Liver (tissue), 9 donors: ENCODE data around the gene KCTD16. TPM values are rescaled to one million over a fixed set of nuclear protein-coding genes. Genes with fewer than 3 reads are reported as not detected.

Source experiments
- DNase-seq: peaks from one replicate; pipeline ENCODE4 v3.0.0-alpha.2; 2017; ENCODE audit warnings: low spot score
- H3K27ac ChIP-seq, 2 donors: one replicate each; pipeline ENCODE4 v1.7.0; 2013; ENCODE audit warnings: inconsistent platforms in 2 of 2, low read length in 2 of 2, control low read depth in 1 of 2, low read depth in 1 of 2, mild to moderate bottlenecking in 1 of 2
- H3K27me3 ChIP-seq, 4 donors: one replicate each; pipeline versions ENCODE4 v1.6.1 to v1.7.0; 2013; ENCODE audit warnings: low read length in 3 of 4, inconsistent platforms in 1 of 4, mild to moderate bottlenecking in 1 of 4, moderate library complexity in 1 of 4; ENCODE audit not compliant: control insufficient read depth in 4 of 4, insufficient read depth in 4 of 4
- H3K36me3 ChIP-seq, 4 donors: one replicate each; pipeline versions ENCODE4 v1.6.1 to v1.7.0; 2013; ENCODE audit warnings: low read length in 3 of 4, mild to moderate bottlenecking in 3 of 4, low read depth in 1 of 4, moderate library complexity in 1 of 4; ENCODE audit not compliant: control insufficient read depth in 4 of 4, insufficient read depth in 3 of 4
- H3K4me1 ChIP-seq, 4 donors: one replicate each; pipeline versions ENCODE4 v1.6.1 to v1.7.0; 2013; ENCODE audit warnings: low read length in 3 of 4, mild to moderate bottlenecking in 3 of 4, moderate library complexity in 1 of 4; ENCODE audit not compliant: control insufficient read depth in 4 of 4, insufficient read depth in 4 of 4
- H3K4me3 ChIP-seq, 3 donors: one replicate each; pipeline versions ENCODE4 v1.6.1 to v1.7.0; 2013; ENCODE audit warnings: low read length in 3 of 3, control low read depth in 1 of 3, low read depth in 1 of 3, mild to moderate bottlenecking in 1 of 3
- H3K9ac ChIP-seq, 2 donors: one replicate each; pipeline ENCODE4 v1.7.0; 2013; ENCODE audit warnings: low read length in 2 of 2, mild to moderate bottlenecking in 2 of 2, moderate library complexity in 2 of 2, control low read depth in 1 of 2, low read depth in 1 of 2
- H3K9me3 ChIP-seq, 4 donors: one replicate each; pipeline versions ENCODE4 v1.6.1 to v1.7.0; 2013; ENCODE audit warnings: low read length in 3 of 4; ENCODE audit not compliant: control insufficient read depth in 4 of 4
- ATF3 ChIP-seq: IDR thresholded peaks from 2 replicates; pipeline ENCODE4 v1.6.1; 2016; ENCODE audit warnings: antibody characterized with exemption
- CTCF ChIP-seq: fragments of 150-350 bp; IDR thresholded peaks from 2 replicates; pipeline ENCODE4 v1.5.1; 2017; ENCODE audit warnings: improper control_type of control experiment, low read depth, low read length; ENCODE audit not compliant: missing input control
- FOXA1 ChIP-seq: IDR thresholded peaks from 2 replicates; pipeline ENCODE4 v1.6.1; 2016; ENCODE audit warnings: antibody characterized with exemption
- GABPA ChIP-seq, 2 donors: IDR thresholded peaks in 1 of 2; conservative IDR thresholded peaks in 1 of 2; 2 replicates each; pipeline ENCODE4 v1.6.1; 2016; ENCODE audit warnings: antibody characterized with exemption in 2 of 2, mild to moderate bottlenecking in 1 of 2, moderate library complexity in 1 of 2
- HNF4A ChIP-seq, 2 donors: conservative IDR thresholded peaks; 2 replicates each; pipeline ENCODE4 v1.6.1; 2016; ENCODE audit warnings: antibody characterized with exemption in 2 of 2, mild to moderate bottlenecking in 2 of 2
- HNF4G ChIP-seq: IDR thresholded peaks from 2 replicates; pipeline ENCODE4 v1.6.1; 2016; ENCODE audit warnings: antibody characterized with exemption
- JUND ChIP-seq, 2 donors: IDR thresholded peaks; 2 replicates each; pipeline ENCODE4 v1.6.1; 2016; ENCODE audit warnings: antibody characterized with exemption in 2 of 2
- MAX ChIP-seq: IDR thresholded peaks from 2 replicates; pipeline ENCODE4 v1.6.1; 2016; ENCODE audit warnings: antibody characterized with exemption
- NR2F2 ChIP-seq: IDR thresholded peaks from 2 replicates; pipeline ENCODE4 v1.6.1; 2016; ENCODE audit warnings: antibody characterized with exemption
- RAD21 ChIP-seq, 2 donors: IDR thresholded peaks; 2 replicates each; pipeline ENCODE4 v1.6.1; 2016; ENCODE audit warnings: antibody characterized with exemption in 2 of 2, mild to moderate bottlenecking in 2 of 2
- REST ChIP-seq: IDR thresholded peaks from 2 replicates; pipeline ENCODE4 v1.6.1; 2016; ENCODE audit warnings: antibody characterized with exemption, mild to moderate bottlenecking
- SP1 ChIP-seq: IDR thresholded peaks from 2 replicates; pipeline ENCODE4 v1.6.1; 2018; ENCODE audit warnings: antibody characterized with exemption, mild to moderate bottlenecking
- TAF1 ChIP-seq: conservative IDR thresholded peaks from 2 replicates; pipeline ENCODE4 v1.6.1; 2016; ENCODE audit warnings: antibody characterized with exemption, mild to moderate bottlenecking
- YY1 ChIP-seq: IDR thresholded peaks from 2 replicates; pipeline ENCODE4 v1.6.1; 2016; ENCODE audit warnings: antibody characterized with exemption, mild to moderate bottlenecking
- ZBTB33 ChIP-seq: IDR thresholded peaks from 2 replicates; pipeline ENCODE4 v1.6.1; 2016; ENCODE audit warnings: antibody characterized with exemption
- WGBS: extraction: QIAGEN DNeasy Blood & Tissue Kit; methylation state at CpG from one replicate; pipeline ENCODE4 v1.1.7; 2013; 5-methylcytosine and 5-hydroxymethylcytosine counted together
- polyA plus RNA-seq, 2 donors: library from polyadenylated mRNA; stranded (reverse) in 1 of 2; unstranded in 1 of 2; fragments of 200-250 nt in 1 of 2; fragments of >200 nt in 1 of 2; fragmentation: Nextera tagmentation in 1 of 2; extraction: Ambion mirVana in 1 of 2; gene quantifications; one replicate each; pipeline versions ENCODE4 v1.2.1 to v1.2.3, GENCODE V29; 2013 to 2015
- total RNA-seq, 2 donors: library from RNA; depleted of rRNA; stranded (reverse); fragments of >200 nt; gene quantifications; one replicate each; pipeline ENCODE4 v1.2.3, GENCODE V29; 2014
- donor health status: healthy.
- donor health status: healthy.
- donor health status: healthy.
- donor health status: healthy.
- donor health status: healthy.

KCTD16 gene
- total and polyA plus RNA-seq, 4 donors, result under 0.01 to 0.05 (median 0.01) TPM; not detected in 1

GRCh38 chr5:144121577-144121976, 49.1 kb upstream of the KCTD16 start:
- 93% methylated on average over 1 of the region's 1 CpG for WGBS
- no peak for DNase-seq
- Histone ChIP-seq H3K36me3 (no peaks in the 10 kb centered on the region), H3K27me3 (no peaks in the 10 kb centered on the region), H3K27ac (no peak overlapping the region), H3K9ac (no peak overlapping the region), H3K4me1 (no peaks in the 10 kb centered on the region), H3K9me3 (no peaks in the 10 kb centered on the region), H3K4me3 (no peak overlapping the region)
- TF ChIP-seq CTCF (no peak), ZBTB33 (no peak)

- WGBS, result 85% methylated on average over 2 of the region's 2 CpGs
- Histone ChIP-seq H3K9ac (no peak overlapping the region), H3K4me1 (no peaks in the 10 kb centered on the region), H3K27me3 (no peaks in the 10 kb centered on the region), H3K9me3 (no peaks in the 10 kb centered on the region), H3K4me3 (no peak overlapping the region), H3K27ac (no peak overlapping the region), H3K36me3 (no peaks in the 10 kb centered on the region)
- no peak for TF ChIP-seq ATF3
- TF ChIP-seq JUND (IDR thresholded peaks at IDR 0.05), result no peak
- no peak for TF ChIP-seq TAF1
- TF ChIP-seq CTCF, result no peak
- TF ChIP-seq HNF4A (conservative IDR thresholded peaks at IDR 0.05), result no peak
- no peak for TF ChIP-seq NR2F2
- DNase-seq, result no peak
Measured at GRCh38 chr5:144122081-144122480, 48.6 kb upstream of the KCTD16 start.

GRCh38 chr5:144122641-144123040, 48.0 kb upstream of the KCTD16 start:
- 82% methylated on average over 3 of the region's 3 CpGs for WGBS
- H3K27ac ChIP-seq, result no peak overlapping the region
- TF ChIP-seq RAD21 (IDR thresholded peaks at IDR 0.05), result no peak
- TF ChIP-seq SP1, result no peak
- TF ChIP-seq CTCF, result no peak
- no peak for TF ChIP-seq HNF4A (conservative IDR thresholded peaks at IDR 0.05)
- no peak for TF ChIP-seq NR2F2
- no peak for TF ChIP-seq MAX
- no peak for TF ChIP-seq GABPA (IDR thresholded peaks at IDR 0.05 in 1 of 2, conservative IDR thresholded peaks at IDR 0.05 in 1 of 2)
- no peak for TF ChIP-seq FOXA1
- no peak for TF ChIP-seq REST
- TF ChIP-seq HNF4G, result no peak
- no peak for TF ChIP-seq JUND (IDR thresholded peaks at IDR 0.05)
- no peak for TF ChIP-seq YY1

More at GRCh38 chr5:144122641-144123040, 48.0 kb upstream of the KCTD16 start:
- H3K27me3 ChIP-seq, result no peaks in the 10 kb centered on the region
- no peaks in the 10 kb centered on the region for H3K36me3 ChIP-seq
- no peaks in the 10 kb centered on the region for H3K9me3 ChIP-seq
- DNase-seq, result no peak
- no peak overlapping the region for H3K9ac ChIP-seq
- H3K4me1 ChIP-seq, result no peaks in the 10 kb centered on the region
- H3K4me3 ChIP-seq, result no peak overlapping the region
